IMR-90 (cell line): ENCODE data around the gene ANLN. TPM values are rescaled to one million over a fixed set of nuclear protein-coding genes. Genes with fewer than 3 reads are reported as not detected.
A peak's percentile ranks its signal among the peaks of the same experiment; 100 is the strongest.

Experiments used
- ATAC-seq: fragments of 200-7000 bp; cut with Tn5 transposase; 2 replicates; pipeline ENCODE4 v1.9.1; 2020; ENCODE audit warnings: low read depth, mild to moderate bottlenecking, moderate library complexity
- BruUV-seq: library from RNA; stranded (reverse); fragments of 400-500 nt; replicated peaks from 2 replicates; lab custom pipeline; 2021; lab: Mats Ljungman, UMichigan
- CTCF ChIA-PET: fragments of 300-600 bp; formaldehyde crosslinking; extraction: SDS; loops from one replicate; lab custom pipeline; 2021; ENCODE audit warnings: antibody characterized with exemption; lab: Yijun Ruan, JAX
- POLR2A ChIA-PET: fragments of 300-600 bp; sonication (Branson Sonifier 250); formaldehyde crosslinking; loops from one replicate; lab custom pipeline; 2022; ENCODE audit warnings: antibody characterized with exemption; ENCODE audit not compliant: unreplicated experiment; lab: Charles Lee
- DNase-seq: peaks from one replicate; pipeline ENCODE4 v3.0.0; 2013
- H2AFZ ChIP-seq: replicated peaks from 2 replicates; pipeline ENCODE3; 2013; ENCODE audit warnings: low read length, mild to moderate bottlenecking; ENCODE audit not compliant: poor library complexity
- H2AK5ac ChIP-seq: 2 replicates; pipeline ENCODE4 v1.6.1; 2013; ENCODE audit warnings: low read depth, low read length, inconsistent platforms
- H2AK9ac ChIP-seq: replicated peaks from 2 replicates; pipeline ENCODE3; 2013; ENCODE audit warnings: mild to moderate bottlenecking, low read depth, low read length, moderate library complexity; ENCODE audit not compliant: poor library complexity
- H2BK120ac ChIP-seq: 2 replicates; pipeline ENCODE4 v1.6.1; 2013; ENCODE audit warnings: low read depth, low read length, inconsistent platforms
- H2BK15ac ChIP-seq: 3 replicates; pipeline ENCODE4 v1.6.1; 2013; ENCODE audit warnings: low read depth, low read length, inconsistent platforms
- H2BK20ac ChIP-seq: 2 replicates; pipeline ENCODE4 v1.6.1; 2013; ENCODE audit warnings: low read depth, mild to moderate bottlenecking, inconsistent platforms, low read length, moderate library complexity
- H2BK5ac ChIP-seq: 2 replicates; pipeline ENCODE4 v1.6.1; 2013; ENCODE audit warnings: mild to moderate bottlenecking, low read depth, low read length, inconsistent platforms; ENCODE audit not compliant: poor library complexity, severe bottlenecking
- H3K14ac ChIP-seq: replicated peaks from 2 replicates; pipeline ENCODE4 v1.6.1; 2013; ENCODE audit warnings: low read depth, low read length, inconsistent platforms
- H3K18ac ChIP-seq: 2 replicates; pipeline ENCODE4 v1.6.1; 2013; ENCODE audit warnings: low read depth, low read length, control low read depth
- H3K23ac ChIP-seq: 2 replicates; pipeline ENCODE4 v1.6.1; 2013; ENCODE audit warnings: low read depth, low read length, inconsistent platforms
- H3K27ac ChIP-seq: 2 replicates; pipeline ENCODE4 v1.5.1; 2013; ENCODE audit warnings: mild to moderate bottlenecking, control low read depth, low read length; ENCODE audit not compliant: insufficient read depth
- H3K27me3 ChIP-seq: 2 replicates; pipeline ENCODE4 v1.6.1; 2013; ENCODE audit warnings: low read length; ENCODE audit not compliant: control insufficient read depth, insufficient read depth
- H3K36me3 ChIP-seq: 2 replicates; pipeline ENCODE4 v1.6.1; 2013; ENCODE audit warnings: low read length, mixed read lengths; ENCODE audit not compliant: control insufficient read depth, insufficient read depth
- H3K4ac ChIP-seq: 2 replicates; pipeline ENCODE4 v1.6.1; 2013; ENCODE audit warnings: low read depth, low read length, inconsistent platforms
- H3K4me1 ChIP-seq: 2 replicates; pipeline ENCODE4 v1.6.1; 2013; ENCODE audit warnings: low read length, mixed read lengths; ENCODE audit not compliant: control insufficient read depth, insufficient read depth
- H3K4me2 ChIP-seq: 2 replicates; pipeline ENCODE4 v1.6.1; 2013; ENCODE audit warnings: low read depth, mild to moderate bottlenecking, control low read depth, low read length, moderate library complexity
- H3K4me3 ChIP-seq: 2 replicates; pipeline ENCODE4 v1.5.1; 2013; ENCODE audit warnings: low read depth, mild to moderate bottlenecking, control low read depth, low read length, moderate library complexity; ENCODE audit not compliant: insufficient read depth
- H3K56ac ChIP-seq: 2 replicates; pipeline ENCODE4 v1.6.1; 2013; ENCODE audit warnings: low read length, inconsistent platforms; ENCODE audit not compliant: insufficient read depth; ENCODE audit errors: extremely low read depth
- H3K79me1 ChIP-seq, 2 experiments: 2 replicates each; pipeline ENCODE4 v1.6.1; 2013; ENCODE audit warnings: low read length in 2 of 2, inconsistent platforms in 1 of 2, low read depth in 1 of 2
- H3K9ac ChIP-seq: 2 replicates; pipeline ENCODE4 v1.6.1; 2013; ENCODE audit warnings: low read depth, low read length, control low read depth
- H3K9me1 ChIP-seq: 2 replicates; pipeline ENCODE4 v1.6.1; 2013; ENCODE audit warnings: low read length, inconsistent platforms; ENCODE audit not compliant: insufficient read depth
- H3K9me3 ChIP-seq: 2 replicates; pipeline ENCODE4 v1.6.1; 2013; ENCODE audit warnings: low read length; ENCODE audit not compliant: control insufficient read depth, insufficient read depth
- H4K20me1 ChIP-seq: 2 replicates; pipeline ENCODE4 v1.6.1; 2013; ENCODE audit warnings: low read length, inconsistent platforms; ENCODE audit not compliant: insufficient read depth
- H4K5ac ChIP-seq: 2 replicates; pipeline ENCODE4 v1.6.1; 2013; ENCODE audit warnings: mild to moderate bottlenecking, low read depth, low read length, control low read depth
- H4K8ac ChIP-seq, 2 experiments: 2 replicates each; pipeline ENCODE4 v1.6.1; 2013; ENCODE audit warnings: low read depth in 2 of 2, low read length in 2 of 2, control low read depth in 1 of 2, inconsistent platforms in 1 of 2
- H4K91ac ChIP-seq: 2 replicates; pipeline ENCODE4 v1.6.1; 2013; ENCODE audit warnings: low read depth, low read length, inconsistent platforms; ENCODE audit not compliant: insufficient read depth
- BHLHE40 ChIP-seq: fragments of 150-350 bp; IDR thresholded peaks from 2 replicates; pipeline ENCODE4 v1.6.1; 2016; ENCODE audit warnings: mild to moderate bottlenecking, low read depth, low read length
- CEBPB ChIP-seq: IDR thresholded peaks from 2 replicates; pipeline ENCODE4 v1.6.1; 2012; ENCODE audit warnings: low read depth, low read length, improper control_type of control experiment
- CHD1 ChIP-seq: IDR thresholded peaks from 2 replicates; pipeline ENCODE4 v1.6.1; 2012; ENCODE audit warnings: low read depth, low read length, improper control_type of control experiment
- FOS ChIP-seq: fragments of 150-350 bp; IDR thresholded peaks from 2 replicates; pipeline ENCODE4 v1.6.1; 2016; ENCODE audit warnings: low read depth, low read length
- MAFK ChIP-seq: IDR thresholded peaks from 2 replicates; pipeline ENCODE4 v1.6.1; 2012; ENCODE audit warnings: low read depth, low read length, improper control_type of control experiment
- MAZ ChIP-seq: IDR thresholded peaks from 2 replicates; pipeline ENCODE4 v1.6.1; 2012; ENCODE audit warnings: low read depth, mild to moderate bottlenecking, low read length, improper control_type of control experiment, moderate library complexity, borderline replicate concordance
- MXI1 ChIP-seq: IDR thresholded peaks from 2 replicates; pipeline ENCODE4 v1.6.1; 2012; ENCODE audit warnings: low read depth, mild to moderate bottlenecking, low read length, moderate library complexity, borderline replicate concordance
- NFE2L2 ChIP-seq: fragments of 150-350 bp; IDR thresholded peaks from 2 replicates; pipeline ENCODE4 v1.6.1; 2016; ENCODE audit warnings: low read depth, mild to moderate bottlenecking, low read length
- POLR2A ChIP-seq: IDR thresholded peaks from 2 replicates; pipeline ENCODE4 v1.6.1; 2012; ENCODE audit warnings: mild to moderate bottlenecking, low read depth, low read length
- RAD21 ChIP-seq: IDR thresholded peaks from 2 replicates; pipeline ENCODE4 v1.6.1; 2012; ENCODE audit warnings: low read length, improper control_type of control experiment
- RCOR1 ChIP-seq: IDR thresholded peaks from 2 replicates; pipeline ENCODE4 v1.6.1; 2012; ENCODE audit warnings: mild to moderate bottlenecking, low read length, improper control_type of control experiment; ENCODE audit not compliant: insufficient replicate concordance
- RFX5 ChIP-seq: IDR thresholded peaks from 2 replicates; pipeline ENCODE4 v1.8.0; 2012; ENCODE audit warnings: low read depth, mild to moderate bottlenecking, low read length, moderate library complexity
- SMC3 ChIP-seq: fragments of 150-350 bp; IDR thresholded peaks from 2 replicates; pipeline ENCODE4 v1.6.1; 2016; ENCODE audit warnings: low read depth, mild to moderate bottlenecking, antibody characterized with exemption, low read length, moderate library complexity
- WGBS, 2 experiments: methylation state at CpG; one replicate each; pipeline versions ENCODE4 v1.1.5 to v1.1.7; 2013; ENCODE audit warnings: missing lambda C conversion rate in 2 of 2; ENCODE audit not compliant: insufficient read length in 1 of 2; ENCODE audit errors: extremely low coverage in 2 of 2; 5-methylcytosine and 5-hydroxymethylcytosine counted together
- dilution Hi-C: fragments of 300-500 bp; cut with HindIII; formaldehyde crosslinking; loops from one replicate; pipeline ENCODE4 v1.14.3; 2018; ENCODE audit warnings: low sequenced_read_pairs; ENCODE audit not compliant: unreplicated experiment
- in situ Hi-C: fragments of 300-500 bp; cut with MboI; formaldehyde crosslinking; loops from 3 replicates; pipeline ENCODE4 v1.14.3; 2019; ENCODE audit warnings: low sequenced_read_pairs, inconsistent platforms, mixed read lengths
- intact Hi-C: fragments of 100-400 bp; cut with micrococcal nuclease; formaldehyde crosslinking; loops from 2 replicates; pipeline ENCODE4 v1.10.0; 2022
- polyA plus RNA-seq, 3 experiments: library from polyadenylated mRNA; depleted of rRNA; stranded (reverse); fragments of >200 nt; gene quantifications; 2 replicates each; pipeline ENCODE4 v1.2.3, GENCODE V29; 2012; ENCODE audit warnings: low replicate concordance in 1 of 3
- total RNA-seq: library from RNA; depleted of rRNA; stranded (reverse); fragments of >200 nt; gene quantifications from 2 replicates; pipeline ENCODE4 v1.2.3, GENCODE V29; 2012
- TF ChIP-seq, protein P1 (sequence below): conservative IDR thresholded peaks from 2 replicates; pipeline ENCODE4 v1.5.1; 2012; ENCODE audit warnings: mild to moderate bottlenecking, low read depth, low read length, improper control_type of control experiment
- TF ChIP-seq, protein P2 (sequence below): fragments of 150-350 bp; IDR thresholded peaks from 2 replicates; pipeline ENCODE4 v1.6.1; 2016; ENCODE audit warnings: low read depth, mild to moderate bottlenecking, low read length, moderate library complexity, borderline replicate concordance
- TF ChIP-seq, protein P3 (sequence below): fragments of 150-350 bp; IDR thresholded peaks from 2 replicates; pipeline ENCODE4 v1.6.1; 2017; ENCODE audit warnings: mild to moderate bottlenecking, antibody characterized with exemption, low read length, low read depth

Gene ANLN
- total and polyA plus RNA-seq, 2 of the 4 experiments (the other 2 are of a cell fraction): 60.5 to 276 TPM

DNA sequence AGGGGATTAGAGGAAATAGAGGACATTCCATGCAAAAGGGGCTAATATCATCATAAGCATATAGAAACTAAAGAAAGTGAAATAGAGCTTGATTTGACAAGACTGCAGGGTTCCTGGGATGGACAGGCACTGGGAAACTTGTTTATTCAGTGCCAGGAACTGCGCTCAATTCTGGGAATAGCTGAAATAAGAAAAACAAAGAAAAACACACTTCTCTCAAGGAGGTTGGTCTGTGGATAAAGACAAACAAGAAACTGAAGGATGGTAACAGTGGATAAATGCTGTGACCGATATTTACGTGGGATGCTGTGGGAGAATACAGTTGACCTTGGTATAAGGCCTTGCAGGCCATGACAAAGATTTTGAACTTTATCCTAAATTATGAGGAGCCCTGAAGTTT lies 40.9 kb upstream of the ANLN start:
- WGBS, 2 experiments: 100% methylated on average over 1 of the region's 3 CpGs; no CpG with 5 or more reads in 1 of the 2 experiments
- Histone ChIP-seq H3K27ac (no peak overlapping the region), H2AK5ac (no peak overlapping the region), H4K8ac (peak overlapping the region in 1 of 2 experiments; percentile 34; a peak in 2 of 4 replicates), H4K5ac (no peak overlapping the region), H2BK20ac (no peak overlapping the region), H3K23ac (no peak overlapping the region), H2AK9ac (no peak overlapping the region), H2BK15ac (no peak overlapping the region), H3K36me3 (no peaks in the 10 kb centered on the region), H4K91ac (no peak overlapping the region), H2AFZ (no peak overlapping the region), H4K20me1 (no peaks in the 10 kb centered on the region), H3K27me3 (peaks cover 2% of the 10 kb centered on the region), H2BK120ac (no peak overlapping the region), H3K56ac (no peak overlapping the region), H3K4ac (no peak overlapping the region), H3K4me3 (no peak overlapping the region), H3K4me2 (no peak overlapping the region; the same call in 1 of the 2 replicates), H3K14ac (no peak overlapping the region), H3K79me1 (no peaks in the 10 kb centered on the region), H3K9me1 (no peaks in the 10 kb centered on the region), H3K9ac (no peak overlapping the region), H3K18ac (no peak overlapping the region), H2BK5ac (no peak overlapping the region), H3K9me3 (no peaks in the 10 kb centered on the region), H3K4me1 (peaks cover 2% of the 10 kb centered on the region; the same call in 1 of the 2 replicates)
- BruUV-seq: no TSS peak
- dilution Hi-C loops (no loop called here), intact Hi-C loops (no loop called here), in situ Hi-C loops (loop anchor here (25.0 kb wide), 1 partner anchor 636 kb away; no protein-coding TSS in a partner anchor)
- DNase-seq (no peak), ATAC-seq (no peak)
- CTCF ChIA-PET: interaction anchor here (0.7 kb wide), 1 partner anchor 19 kb away, joined by 3 read pairs; no protein-coding TSS in a partner anchor
- POLR2A ChIA-PET: no interaction called here
- TF ChIP-seq NFE2L2 (no peak), POLR2A (no peak), MAZ (no peak), RFX5 (no peak), RAD21 (no peak), CHD1 (no peak), MXI1 (no peak), BHLHE40 (no peak), SMC3 (no peak), FOS (no peak), MAFK (no peak), RCOR1 (no peak), CEBPB (no peak)
- TF ChIP-seq, protein P1, sequence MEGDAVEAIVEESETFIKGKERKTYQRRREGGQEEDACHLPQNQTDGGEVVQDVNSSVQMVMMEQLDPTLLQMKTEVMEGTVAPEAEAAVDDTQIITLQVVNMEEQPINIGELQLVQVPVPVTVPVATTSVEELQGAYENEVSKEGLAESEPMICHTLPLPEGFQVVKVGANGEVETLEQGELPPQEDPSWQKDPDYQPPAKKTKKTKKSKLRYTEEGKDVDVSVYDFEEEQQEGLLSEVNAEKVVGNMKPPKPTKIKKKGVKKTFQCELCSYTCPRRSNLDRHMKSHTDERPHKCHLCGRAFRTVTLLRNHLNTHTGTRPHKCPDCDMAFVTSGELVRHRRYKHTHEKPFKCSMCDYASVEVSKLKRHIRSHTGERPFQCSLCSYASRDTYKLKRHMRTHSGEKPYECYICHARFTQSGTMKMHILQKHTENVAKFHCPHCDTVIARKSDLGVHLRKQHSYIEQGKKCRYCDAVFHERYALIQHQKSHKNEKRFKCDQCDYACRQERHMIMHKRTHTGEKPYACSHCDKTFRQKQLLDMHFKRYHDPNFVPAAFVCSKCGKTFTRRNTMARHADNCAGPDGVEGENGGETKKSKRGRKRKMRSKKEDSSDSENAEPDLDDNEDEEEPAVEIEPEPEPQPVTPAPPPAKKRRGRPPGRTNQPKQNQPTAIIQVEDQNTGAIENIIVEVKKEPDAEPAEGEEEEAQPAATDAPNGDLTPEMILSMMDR: no peak
- TF ChIP-seq, protein P2, sequence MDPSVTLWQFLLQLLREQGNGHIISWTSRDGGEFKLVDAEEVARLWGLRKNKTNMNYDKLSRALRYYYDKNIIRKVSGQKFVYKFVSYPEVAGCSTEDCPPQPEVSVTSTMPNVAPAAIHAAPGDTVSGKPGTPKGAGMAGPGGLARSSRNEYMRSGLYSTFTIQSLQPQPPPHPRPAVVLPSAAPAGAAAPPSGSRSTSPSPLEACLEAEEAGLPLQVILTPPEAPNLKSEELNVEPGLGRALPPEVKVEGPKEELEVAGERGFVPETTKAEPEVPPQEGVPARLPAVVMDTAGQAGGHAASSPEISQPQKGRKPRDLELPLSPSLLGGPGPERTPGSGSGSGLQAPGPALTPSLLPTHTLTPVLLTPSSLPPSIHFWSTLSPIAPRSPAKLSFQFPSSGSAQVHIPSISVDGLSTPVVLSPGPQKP: no peak
- TF ChIP-seq, protein P3, sequence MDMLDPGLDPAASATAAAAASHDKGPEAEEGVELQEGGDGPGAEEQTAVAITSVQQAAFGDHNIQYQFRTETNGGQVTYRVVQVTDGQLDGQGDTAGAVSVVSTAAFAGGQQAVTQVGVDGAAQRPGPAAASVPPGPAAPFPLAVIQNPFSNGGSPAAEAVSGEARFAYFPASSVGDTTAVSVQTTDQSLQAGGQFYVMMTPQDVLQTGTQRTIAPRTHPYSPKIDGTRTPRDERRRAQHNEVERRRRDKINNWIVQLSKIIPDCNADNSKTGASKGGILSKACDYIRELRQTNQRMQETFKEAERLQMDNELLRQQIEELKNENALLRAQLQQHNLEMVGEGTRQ: no peak
